ENCODE measurements around the gene LRPAP1.

LRPAP1 gene

GRCh38 chr4:3465698-3466671 is 66.2 kb downstream of the LRPAP1 start:
- Histone ChIP-seq H3K4me1 (ENCODE audit: control insufficient read depth in 1 of 2, insufficient read depth in 1 of 2, low read depth in 1 of 2, low read length in 1 of 2) (no peaks in the 10 kb centered on the region), H3K9me3 (no peaks in the 10 kb centered on the region), H3K4me3 (ENCODE audit: low read depth in 1 of 2, low read length in 1 of 2) (no peak overlapping the region), H3K27me3 (peaks cover 52% of the 10 kb centered on the region), H3K36me3 (no peaks in the 10 kb centered on the region), H3K27ac (no peak overlapping the region)
- TF ChIP-seq CTCF (IDR thresholded peaks at IDR 0.05): no peak

GRCh38 chr4:3464911-3465697 is 67.1 kb downstream of the LRPAP1 start:
- H3K27me3 ChIP-seq: peaks cover 56% of the 10 kb centered on the region
- H3K36me3 ChIP-seq: no peaks in the 10 kb centered on the region

GRCh38 chr4:3464349-3464905 is 67.8 kb downstream of the LRPAP1 start:
- TF ChIP-seq CTCF (IDR thresholded peaks at IDR 0.05): no peak
- Histone ChIP-seq H3K4me1 (ENCODE audit: control insufficient read depth in 1 of 2, insufficient read depth in 1 of 2, low read depth in 1 of 2, low read length in 1 of 2) (no peaks in the 10 kb centered on the region), H3K9me3 (no peaks in the 10 kb centered on the region), H3K36me3 (no peaks in the 10 kb centered on the region), H3K27ac (no peak overlapping the region), H3K4me3 (ENCODE audit: low read depth in 1 of 2, low read length in 1 of 2) (no peak overlapping the region), H3K27me3 (peaks cover 58% of the 10 kb centered on the region)

More at GRCh38 chr4:3464911-3465697, 67.1 kb downstream of the LRPAP1 start:
- H3K4me3 ChIP-seq (ENCODE audit: low read depth in 1 of 2, low read length in 1 of 2): no peak overlapping the region
- no peaks in the 10 kb centered on the region for H3K4me1 ChIP-seq (ENCODE audit: control insufficient read depth in 1 of 2, insufficient read depth in 1 of 2, low read depth in 1 of 2, low read length in 1 of 2)
- no peaks in the 10 kb centered on the region for H3K9me3 ChIP-seq
- H3K27ac ChIP-seq: no peak overlapping the region
- TF ChIP-seq CTCF (IDR thresholded peaks at IDR 0.05): no peak

- H3K36me3 ChIP-seq: no peaks in the 10 kb centered on the region
- H3K27me3 ChIP-seq: peaks cover 61% of the 10 kb centered on the region
- no peak overlapping the region for H3K4me3 ChIP-seq (ENCODE audit: low read depth in 1 of 2, low read length in 1 of 2)
- H3K4me1 ChIP-seq (ENCODE audit: control insufficient read depth in 1 of 2, insufficient read depth in 1 of 2, low read depth in 1 of 2, low read length in 1 of 2): no peaks in the 10 kb centered on the region
- TF ChIP-seq CTCF (IDR thresholded peaks at IDR 0.05): no peak
- H3K27ac ChIP-seq: no peak overlapping the region
- H3K9me3 ChIP-seq: no peaks in the 10 kb centered on the region
Observed at GRCh38 chr4:3463556-3464348, 68.5 kb downstream of the LRPAP1 start.
